Progenitor cell of endocrine pancreas (in vitro differentiated cells): Measurements from ENCODE around the gene EEIG1. TPM values are rescaled to one million over a fixed set of nuclear protein-coding genes. Genes with fewer than 3 reads are reported as not detected.

ENCODE experiments used
- DNase-seq: peaks from one replicate; pipeline ENCODE4 v3.0.0; 2021; ENCODE audit warnings: low spot score; ENCODE audit not compliant: unreplicated experiment
- H3K27ac Mint-ChIP-seq: 2 replicates; pipeline ENCODE4 v1.8.0; 2021; ENCODE audit warnings: mild to moderate bottlenecking, moderate library complexity, mixed read lengths
- H3K27me3 Mint-ChIP-seq: 2 replicates; pipeline ENCODE4 v1.8.0; 2021; ENCODE audit warnings: mixed read lengths
- H3K36me3 Mint-ChIP-seq: 2 replicates; pipeline ENCODE4 v1.8.0; 2022; ENCODE audit warnings: mixed read lengths; ENCODE audit not compliant: insufficient read depth
- H3K4me1 Mint-ChIP-seq: 2 replicates; pipeline ENCODE4 v1.8.0; 2021; ENCODE audit warnings: low read depth, mixed read lengths
- H3K4me3 Mint-ChIP-seq: 2 replicates; pipeline ENCODE4 v1.8.0; 2021; ENCODE audit warnings: low read depth, mild to moderate bottlenecking, moderate library complexity, mixed read lengths
- H3K9me3 Mint-ChIP-seq: 2 replicates; pipeline ENCODE4 v1.8.0; 2021; ENCODE audit warnings: low read depth, mixed read lengths
- CTCF ChIP-seq: fragments of 200-600 bp; sonication (generic); IDR thresholded peaks from one replicate; pipeline ENCODE4 v1.5.0; 2021; ENCODE audit warnings: antibody characterized with exemption, mild to moderate bottlenecking; ENCODE audit not compliant: unreplicated experiment
- total RNA-seq: library from RNA; stranded (reverse); gene quantifications from 2 replicates; pipeline ENCODE4 v1.2.1, GENCODE V29; 2021

EEIG1 gene
- total RNA-seq, 1 donor from 2014 or later: 48.2 TPM

- no peaks in the 10 kb centered on the region for H3K36me3 Mint-ChIP-seq
Measured at GRCh38 chr9:127967151-127967809, 13.5 kb downstream of the EEIG1 start.

DNA sequence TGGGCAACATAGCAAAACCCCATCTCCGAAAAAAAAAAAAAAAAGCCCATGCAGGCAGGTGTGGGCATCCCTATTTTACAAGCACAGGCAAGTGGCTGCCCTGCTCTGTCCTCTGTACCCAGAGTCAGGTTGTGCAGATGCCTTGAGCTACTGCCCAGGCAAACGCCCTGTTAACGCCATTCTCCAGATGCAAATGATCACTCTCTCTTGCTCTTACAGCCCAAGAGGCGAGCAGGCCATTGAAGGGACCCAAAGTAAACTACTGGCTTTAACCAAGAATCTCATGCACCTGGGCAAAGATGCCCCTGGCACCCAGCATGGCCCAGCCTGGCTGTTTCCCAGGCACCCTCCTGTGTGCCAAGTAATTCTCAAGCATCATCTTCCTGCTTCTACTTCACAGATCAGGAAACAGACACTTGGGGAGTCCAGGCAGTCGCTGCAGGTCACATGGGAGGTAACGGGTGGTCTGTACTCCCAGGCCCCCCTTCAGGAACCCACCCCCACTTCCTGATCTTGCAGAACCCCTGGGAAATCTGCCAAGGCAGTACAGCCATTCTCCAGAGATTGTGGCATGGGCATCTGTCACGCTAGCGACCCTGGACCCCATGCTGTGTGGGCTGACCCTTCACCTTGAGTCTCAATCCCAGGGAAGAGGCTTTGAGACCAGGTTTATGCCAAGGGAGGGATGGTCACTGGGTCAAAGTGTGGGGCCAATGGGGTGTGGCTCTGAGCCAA, 14.2 kb downstream of the EEIG1 start:
- no peaks in the 10 kb centered on the region for H3K9me3 Mint-ChIP-seq
- DNase-seq: no peak
- H3K36me3 Mint-ChIP-seq: no peaks in the 10 kb centered on the region
- no peak for TF ChIP-seq CTCF
- H3K27ac Mint-ChIP-seq: no peak overlapping the region
- H3K4me1 Mint-ChIP-seq: peaks cover 18% of the 10 kb centered on the region
- H3K27me3 Mint-ChIP-seq: no peaks in the 10 kb centered on the region
- no peak overlapping the region for H3K4me3 Mint-ChIP-seq

More at GRCh38 chr9:127967151-127967809, 13.5 kb downstream of the EEIG1 start:
- no peak for TF ChIP-seq CTCF
- Mint-ChIP-seq H3K4me1 (peaks cover 25% of the 10 kb centered on the region), H3K27ac (no peak overlapping the region), H3K27me3 (no peaks in the 10 kb centered on the region), H3K4me3 (no peak overlapping the region), H3K9me3 (no peaks in the 10 kb centered on the region)
- no peak for DNase-seq

GRCh38 chr9:127965953-127966352, 14.8 kb downstream of the EEIG1 start:
- no peaks in the 10 kb centered on the region for H3K9me3 Mint-ChIP-seq
- no peak for TF ChIP-seq CTCF
- H3K36me3 Mint-ChIP-seq: no peaks in the 10 kb centered on the region
- H3K27me3 Mint-ChIP-seq: no peaks in the 10 kb centered on the region
- peaks cover 17% of the 10 kb centered on the region for H3K4me1 Mint-ChIP-seq
- H3K27ac Mint-ChIP-seq: no peak overlapping the region
- no peak overlapping the region for H3K4me3 Mint-ChIP-seq
- DNase-seq: no peak

- H3K4me1 Mint-ChIP-seq: peaks cover 17% of the 10 kb centered on the region
- no peaks in the 10 kb centered on the region for H3K27me3 Mint-ChIP-seq
- peak overlapping the region; percentile 84 for H3K27ac Mint-ChIP-seq
- no peak for TF ChIP-seq CTCF
- H3K4me3 Mint-ChIP-seq: no peak overlapping the region
- no peaks in the 10 kb centered on the region for H3K9me3 Mint-ChIP-seq
- no peak for DNase-seq
- H3K36me3 Mint-ChIP-seq: peaks cover 2% of the 10 kb centered on the region
Measured at GRCh38 chr9:127963359-127964064, 17.3 kb downstream of the EEIG1 start.

DNA sequence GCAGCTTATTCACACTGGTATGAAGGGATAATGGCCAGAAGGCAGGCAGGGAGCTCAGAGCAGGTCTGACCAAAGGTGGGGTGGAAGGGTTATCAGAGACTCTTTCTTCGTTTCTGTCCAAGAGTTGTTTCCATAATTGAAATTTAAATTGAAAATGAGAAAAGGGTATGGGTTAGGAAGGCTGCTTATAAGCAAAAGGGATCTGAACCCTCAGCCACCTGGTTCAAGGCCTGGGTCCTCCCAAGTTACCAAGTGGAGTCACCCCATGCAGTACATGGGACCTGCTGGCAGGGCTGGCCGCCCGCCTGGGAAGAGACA, 17.8 kb downstream of the EEIG1 start:
- Mint-ChIP-seq H3K4me3 (no peak overlapping the region), H3K36me3 (peaks cover 3% of the 10 kb centered on the region), H3K4me1 (peaks cover 17% of the 10 kb centered on the region), H3K27me3 (no peaks in the 10 kb centered on the region), H3K27ac (peak overlapping the region; percentile 84), H3K9me3 (peaks cover under 1% of the 10 kb centered on the region)
- no peak for DNase-seq
- TF ChIP-seq CTCF: no peak
